IPS-11a (cell line): ENCODE measurements around the gene FPR2.
"Not testable (repeated sequence)": the region's sequence is repeated elsewhere in the genome, so short reads cannot be mapped to it uniquely, and the experiment has no call there.

ENCODE experiments used
- H3K4me3 ChIP-seq: one replicate; pipeline ENCODE4 v1.5.1; 2013; ENCODE audit warnings: low read depth, low read length, control low read depth

Gene FPR2

GRCh38 chr19:51803967-51804366 lies 43.0 kb downstream of the FPR2 start:
- H3K4me3 ChIP-seq, result no peak overlapping the region

- H3K4me3 ChIP-seq, result not testable (repeated sequence)
Observed at GRCh38 chr19:51804789-51805188, 43.8 kb downstream of the FPR2 start.

- not testable (repeated sequence) for H3K4me3 ChIP-seq
Observed at GRCh38 chr19:51805396-51805795, 44.4 kb downstream of the FPR2 start.

GRCh38 chr19:51806571-51806970 lies 45.6 kb downstream of the FPR2 start:
- H3K4me3 ChIP-seq, result not testable (repeated sequence)

GRCh38 chr19:51807111-51807701 lies 46.2 kb downstream of the FPR2 start:
- no peak overlapping the region for H3K4me3 ChIP-seq

GRCh38 chr19:51807925-51808324 lies 46.9 kb downstream of the FPR2 start:
- H3K4me3 ChIP-seq, result no peak overlapping the region

- H3K4me3 ChIP-seq, result no peak overlapping the region
Observed at GRCh38 chr19:51808333-51808986, 47.5 kb downstream of the FPR2 start.

GRCh38 chr19:51809787-51810186 lies 48.8 kb downstream of the FPR2 start:
- no peak overlapping the region for H3K4me3 ChIP-seq

- no peak overlapping the region for H3K4me3 ChIP-seq
Observed at GRCh38 chr19:51810223-51810622, 49.2 kb downstream of the FPR2 start.

- H3K4me3 ChIP-seq, result no peak overlapping the region
Observed at GRCh38 chr19:51811344-51811743, 50.4 kb downstream of the FPR2 start.

- H3K4me3 ChIP-seq, result no peak overlapping the region
Observed at GRCh38 chr19:51815043-51815442, 54.1 kb downstream of the FPR2 start.

- no peak overlapping the region for H3K4me3 ChIP-seq
Observed at GRCh38 chr19:51816711-51817110, 55.7 kb downstream of the FPR2 start.

GRCh38 chr19:51820011-51820410 lies 59.0 kb downstream of the FPR2 start:
- no peak overlapping the region for H3K4me3 ChIP-seq
